NOMO-1 (cell line): ENCODE results near the gene PDE3B.
"Not testable (repeated sequence)": the region's sequence is repeated elsewhere in the genome, so short reads cannot be mapped to it uniquely, and the experiment has no call there.

Experiments used
- DNase-seq, 2 experiments: peaks; one replicate each; lab custom pipeline; 2025; ENCODE audit not compliant: unreplicated experiment in 2 of 2; lab: John Stamatoyannopoulos, UW

PDE3B gene

GRCh38 chr11:14742849-14743559 is 99.4 kb downstream of the PDE3B start:
- DNase-seq: no peak

GRCh38 chr11:14743667-14744066 is 100.1 kb downstream of the PDE3B start:
- not testable (repeated sequence) for DNase-seq

GRCh38 chr11:14746857-14747395 is 103.3 kb downstream of the PDE3B start:
- DNase-seq: no peak

- DNase-seq: no peak
Measured at GRCh38 chr11:14748090-14748489, 104.5 kb downstream of the PDE3B start.

- DNase-seq: no peak
Measured at GRCh38 chr11:14750911-14751310, 107.3 kb downstream of the PDE3B start.

GRCh38 chr11:14751975-14752407 is 108.4 kb downstream of the PDE3B start:
- no peak for DNase-seq

- DNase-seq: no peak
Measured at GRCh38 chr11:14755140-14755539, 111.5 kb downstream of the PDE3B start.

GRCh38 chr11:14756349-14756748 is 112.7 kb downstream of the PDE3B start:
- DNase-seq: no peak

- not testable (repeated sequence) for DNase-seq
Measured at GRCh38 chr11:14759300-14760012, 115.9 kb downstream of the PDE3B start.

GRCh38 chr11:14764179-14764578 is 120.6 kb downstream of the PDE3B start:
- no peak for DNase-seq

GRCh38 chr11:14764579-14765527 is 121.2 kb downstream of the PDE3B start:
- peak in 1 of 2 experiments; percentile 46 for DNase-seq

- DNase-seq: no peak
Measured at GRCh38 chr11:14766585-14766984, 123.0 kb downstream of the PDE3B start.

GRCh38 chr11:14768526-14769188 is 125.1 kb downstream of the PDE3B start:
- DNase-seq: no peak

- DNase-seq: no peak
Measured at GRCh38 chr11:14773755-14774154, 130.2 kb downstream of the PDE3B start.

- DNase-seq: no peak
Measured at GRCh38 chr11:14774721-14775120, 131.1 kb downstream of the PDE3B start.

- DNase-seq: no peak
Measured at GRCh38 chr11:14775897-14776296, 132.3 kb downstream of the PDE3B start.

GRCh38 chr11:14778460-14778859 is 134.9 kb downstream of the PDE3B start:
- not testable (repeated sequence) for DNase-seq

GRCh38 chr11:14783788-14784187 is 140.2 kb downstream of the PDE3B start:
- no peak for DNase-seq

GRCh38 chr11:14784230-14784629 is 140.6 kb downstream of the PDE3B start:
- DNase-seq: no peak

- DNase-seq: peak in 1 of 2 experiments; percentile 9
Measured at GRCh38 chr11:14789879-14790484, 146.4 kb downstream of the PDE3B start.
